HL-60/S4 treated with phorbol 12-myristate 13-acetate at 8.2 ng/mL for 4 days and 3 days (cell line): ENCODE results near the gene PRPF18.

ENCODE experiments used
- in situ Hi-C: fragments of 300-500 bp; cut with MboI; formaldehyde crosslinking; loops from 2 replicates; pipeline ENCODE4 v1.15.0; 2022; ENCODE audit warnings: low sequenced_read_pairs

PRPF18 gene

GRCh38 chr10:13597909-13598308 is 11.1 kb downstream of the PRPF18 start:
- in situ Hi-C loops, result no loop called here

- in situ Hi-C loops, result no loop called here
Observed at GRCh38 chr10:13604357-13605040, 17.7 kb downstream of the PRPF18 start.

GRCh38 chr10:13608246-13608853 is 21.6 kb downstream of the PRPF18 start:
- in situ Hi-C loops, result no loop called here

- in situ Hi-C loops, result no loop called here
Observed at GRCh38 chr10:13612654-13613373, 26.0 kb downstream of the PRPF18 start.

- in situ Hi-C loops, result no loop called here
Observed at GRCh38 chr10:13613519-13613918, 26.8 kb downstream of the PRPF18 start.

GRCh38 chr10:13614530-13615332 is 28.0 kb downstream of the PRPF18 start:
- in situ Hi-C loops, result no loop called here

- in situ Hi-C loops, result no loop called here
Observed at GRCh38 chr10:13615650-13616300, 29.0 kb downstream of the PRPF18 start.

- in situ Hi-C loops, result no loop called here
Observed at GRCh38 chr10:13617116-13617515, 30.4 kb downstream of the PRPF18 start.

- in situ Hi-C loops, result no loop called here
Observed at GRCh38 chr10:13621931-13622330, 35.2 kb downstream of the PRPF18 start.

- in situ Hi-C loops, result no loop called here
Observed at GRCh38 chr10:13624630-13625029, 37.9 kb downstream of the PRPF18 start.

- in situ Hi-C loops, result no loop called here
Observed at GRCh38 chr10:13627459-13628310, 40.9 kb downstream of the PRPF18 start.

- in situ Hi-C loops, result no loop called here
Observed at GRCh38 chr10:13628661-13629060, 41.9 kb downstream of the PRPF18 start.

- in situ Hi-C loops, result no loop called here
Observed at GRCh38 chr10:13629116-13629515, 42.4 kb downstream of the PRPF18 start.

GRCh38 chr10:13630231-13630630 is 43.5 kb downstream of the PRPF18 start:
- in situ Hi-C loops, result no loop called here

- in situ Hi-C loops, result no loop called here
Observed at GRCh38 chr10:13631594-13631993, 44.8 kb downstream of the PRPF18 start.

- in situ Hi-C loops, result no loop called here
Observed at GRCh38 chr10:13632440-13632839, 45.7 kb downstream of the PRPF18 start.

- in situ Hi-C loops, result no loop called here
Observed at GRCh38 chr10:13632884-13633440, 46.2 kb downstream of the PRPF18 start.

- in situ Hi-C loops, result no loop called here
Observed at GRCh38 chr10:13633689-13634088, 46.9 kb downstream of the PRPF18 start.

GRCh38 chr10:13634207-13634606 is 47.4 kb downstream of the PRPF18 start:
- in situ Hi-C loops, result no loop called here

- in situ Hi-C loops, result no loop called here
Observed at GRCh38 chr10:13636776-13637175, 50.0 kb downstream of the PRPF18 start.
